K562 (cell line): ENCODE results near the gene SLC38A1. TPM values are rescaled to one million over a fixed set of nuclear protein-coding genes. Genes with fewer than 3 reads are reported as not detected.

Source experiments
- CUX1 ChIP-seq: fragments of 200-800 bp; sonication (Bioruptor generic); IDR thresholded peaks from 2 replicates; pipeline ENCODE4 v1.6.1; 2016; ENCODE audit warnings: missing genetic modification characterization, missing compliant biosample characterization
- DIDO1 ChIP-seq: fragments of 450-650 bp; IDR thresholded peaks from 2 replicates; pipeline ENCODE4 v1.6.1; 2016; ENCODE audit warnings: low read depth, missing biosample characterization, missing genetic modification characterization
- ETV5 ChIP-seq: sonication (generic); formaldehyde crosslinking; IDR thresholded peaks from 2 replicates; pipeline ENCODE4 v1.4.0; 2020; ENCODE audit warnings: low read depth, mild to moderate bottlenecking, missing genetic modification reagents
- HMGN3 ChIP-seq: IDR thresholded peaks from 2 replicates; pipeline ENCODE4 v1.6.1; 2011; ENCODE audit warnings: borderline replicate concordance, low read depth, mild to moderate bottlenecking, mixed read lengths, low read length; ENCODE audit not compliant: insufficient read length; ENCODE audit errors: extremely low read depth
- HNRNPLL ChIP-seq: fragments of 200-400 bp; formaldehyde crosslinking; IDR thresholded peaks from 2 replicates; pipeline ENCODE4 v1.6.1; 2017; ENCODE audit warnings: low read length, low read depth, mild to moderate bottlenecking; ENCODE audit not compliant: poor library complexity, severe bottlenecking
- ID3 ChIP-seq, 2 experiments: fragments of 250-450 bp in 1 of 2; fragments of 450-650 bp in 1 of 2; sonication (Bioruptor Pico) in 1 of 2; IDR thresholded peaks; 2 replicates each; pipeline versions ENCODE4 v1.6.1 to v1.8.0; 2016 to 2021; ENCODE audit warnings: mild to moderate bottlenecking in 2 of 2, moderate library complexity in 2 of 2, missing compliant biosample characterization in 1 of 2, missing genetic modification characterization in 1 of 2
- LARP7 ChIP-seq: fragments of 450-650 bp; IDR thresholded peaks from 2 replicates; pipeline ENCODE4 v1.6.1; 2016
- MCM5 ChIP-seq: fragments of 450-650 bp; IDR thresholded peaks from 2 replicates; pipeline ENCODE4 v1.6.1; 2016; ENCODE audit warnings: low read depth
- PHB2 ChIP-seq: fragments of 450-650 bp; IDR thresholded peaks from 2 replicates; pipeline ENCODE4 v1.6.1; 2017; ENCODE audit warnings: low read depth
- PRDM10 ChIP-seq: fragments of 450-650 bp; IDR thresholded peaks from 2 replicates; pipeline ENCODE4 v1.6.1; 2018; ENCODE audit not compliant: partially characterized antibody
- SMAD2 ChIP-seq: fragments of 150-350 bp; IDR thresholded peaks from 2 replicates; pipeline ENCODE4 v1.6.1; 2014; ENCODE audit warnings: low read depth, mild to moderate bottlenecking, low read length
- VEZF1 ChIP-seq: fragments of 200-800 bp; sonication (Bioruptor generic); IDR thresholded peaks from 2 replicates; pipeline ENCODE4 v1.6.1; 2017; ENCODE audit warnings: missing genetic modification characterization, missing compliant biosample characterization
- ZBTB43 ChIP-seq: sonication (generic); formaldehyde crosslinking; IDR thresholded peaks from 2 replicates; pipeline ENCODE4 v1.8.0; 2023; ENCODE audit warnings: mild to moderate bottlenecking, missing genetic modification reagents
- ZNF124 ChIP-seq: sonication (generic); formaldehyde crosslinking; IDR thresholded peaks from 2 replicates; pipeline ENCODE4 v1.8.1; 2022; ENCODE audit warnings: missing genetic modification reagents
- polyA plus RNA-seq, 8 experiments: library from polyadenylated mRNA; depleted of rRNA in 4 of 8; stranded (reverse) in 5 of 8; unstranded in 3 of 8; fragments of >200 nt; fragmentation: Nextera tagmentation in 2 of 8; fragmentation: Illumina TruSeq in 1 of 8; extraction: Ambion mirVana in 2 of 8; extraction: Trizol in 1 of 8; gene quantifications; 2 replicates each; pipeline versions ENCODE4 v1.2.1 to v1.2.3, GENCODE V29; 2011 to 2014; ENCODE audit warnings: inconsistent platforms in 1 of 8, missing spikeins in 1 of 8
- total RNA-seq, 7 experiments: library from RNA; depleted of rRNA in 6 of 7; stranded (reverse); fragments of >200 nt in 6 of 7; fragmentation: Illumina TruSeq in 2 of 7; extraction: Trizol in 2 of 7; gene quantifications; 2 replicates each; pipeline versions ENCODE4 v1.2.1 to v1.2.3, GENCODE V29; 2011 to 2021; ENCODE audit warnings: low replicate concordance in 1 of 7

The SLC38A1 gene
- total and polyA plus RNA-seq, 9 of the 15 experiments (the other 6 are each of a cell fraction or from before 2014, with no cell fraction given), result 51.9 to 112 (median 75.0) TPM

- no peak for TF ChIP-seq CUX1
- no peak for TF ChIP-seq DIDO1 (tag)
- TF ChIP-seq HMGN3, result peak; percentile 59
- no peak for TF ChIP-seq SMAD2
- TF ChIP-seq ETV5 (CRISPR knock-in tag), result no peak; the same call in 1 of the 2 replicates
- no peak for TF ChIP-seq PHB2
- peak; percentile 62 for TF ChIP-seq HNRNPLL
- TF ChIP-seq MCM5, result no peak
- TF ChIP-seq ZBTB43 (CRISPR knock-in tag), result no peak
- TF ChIP-seq ZNF124 (CRISPR knock-in tag), result no peak
- TF ChIP-seq LARP7, result no peak
- TF ChIP-seq PRDM10, result peak; percentile 33
- TF ChIP-seq VEZF1 (CRISPR knock-in tag), result peak; percentile 69
- TF ChIP-seq ID3 (CRISPR knock-in tag; IDR thresholded peaks at IDR 0.05), result no peak
- no peak for TF ChIP-seq ID3 (tag; IDR thresholded peaks at IDR 0.05)
These were observed at the start of gene SLC38A1 (continued) for GRCh38 chr12:46268583-46269428.
